Breast epithelium (tissue), 4 donors: ENCODE results near the gene CFDP1. TPM values are rescaled to one million over a fixed set of nuclear protein-coding genes. Genes with fewer than 3 reads are reported as not detected.

Source experiments
- DNase-seq, 2 donors: peaks; one replicate each; pipeline ENCODE4 v3.0.0-alpha.2; 2019; ENCODE audit warnings: low spot score in 2 of 2
- H3K27ac ChIP-seq, 2 donors: fragments of 200-600 bp; sonication (generic) in 1 of 2; one replicate each; pipeline ENCODE4 v1.5.1; 2016 to 2019; ENCODE audit warnings: mild to moderate bottlenecking in 1 of 2
- H3K27me3 ChIP-seq, 2 donors: fragments of 200-600 bp; sonication (generic) in 1 of 2; one replicate each; pipeline versions ENCODE4 v1.5.1 to v1.6.0; 2017 to 2019; ENCODE audit warnings: control low read depth in 1 of 2, mild to moderate bottlenecking in 1 of 2
- H3K36me3 ChIP-seq: fragments of 200-600 bp; one replicate; pipeline ENCODE4 v1.5.1; 2019
- H3K4me1 ChIP-seq, 2 donors: fragments of 200-600 bp; sonication (generic); one replicate each; pipeline ENCODE4 v1.5.1; 2016 to 2019; ENCODE audit warnings: control low read depth in 1 of 2
- H3K4me3 ChIP-seq, 3 donors: fragments of 200-600 bp; sonication (generic); 1 replicate in 2 of 3; 2 replicates in 1 of 3; pipeline ENCODE4 v1.5.1; 2016 to 2019; ENCODE audit warnings: mild to moderate bottlenecking in 3 of 3, moderate library complexity in 2 of 3
- H3K9me3 ChIP-seq, 2 donors: fragments of 200-600 bp; sonication (generic) in 1 of 2; one replicate each; pipeline ENCODE4 v1.5.1; 2016 to 2019; ENCODE audit warnings: control low read depth in 1 of 2
- POLR2A ChIP-seq: fragments of 450-650 bp; IDR thresholded peaks from one replicate; pipeline ENCODE4 v1.6.1; 2016; ENCODE audit warnings: antibody characterized with exemption, mild to moderate bottlenecking, moderate library complexity
- POLR2AphosphoS5 ChIP-seq, 3 donors: sonication (generic); formaldehyde crosslinking; IDR thresholded peaks; one replicate each; pipeline ENCODE4 v1.6.1; 2017; ENCODE audit warnings: antibody characterized with exemption in 3 of 3
- intact Hi-C: fragments of 100-400 bp; cut with DNase I; formaldehyde crosslinking; loops from one replicate; pipeline ENCODE4 v1.15.1; 2023; ENCODE audit warnings: low total_unique reads
- total RNA-seq, 3 donors: library from RNA; depleted of rRNA; stranded (reverse); fragments of >200 nt; gene quantifications; one replicate each; pipeline ENCODE4 v1.1.0, GENCODE V29; 2016
- TF ChIP-seq, protein P1 (sequence below), 3 donors: fragments of 450-650 bp; IDR thresholded peaks; one replicate each; pipeline ENCODE4 v1.5.1; 2016 to 2017; ENCODE audit warnings: antibody characterized with exemption in 3 of 3, mild to moderate bottlenecking in 3 of 3, moderate library complexity in 3 of 3

The CFDP1 gene
- total RNA-seq, 3 donors from 2014 or later, result 55.5 to 81.9 (median 80.9) TPM

DNA sequence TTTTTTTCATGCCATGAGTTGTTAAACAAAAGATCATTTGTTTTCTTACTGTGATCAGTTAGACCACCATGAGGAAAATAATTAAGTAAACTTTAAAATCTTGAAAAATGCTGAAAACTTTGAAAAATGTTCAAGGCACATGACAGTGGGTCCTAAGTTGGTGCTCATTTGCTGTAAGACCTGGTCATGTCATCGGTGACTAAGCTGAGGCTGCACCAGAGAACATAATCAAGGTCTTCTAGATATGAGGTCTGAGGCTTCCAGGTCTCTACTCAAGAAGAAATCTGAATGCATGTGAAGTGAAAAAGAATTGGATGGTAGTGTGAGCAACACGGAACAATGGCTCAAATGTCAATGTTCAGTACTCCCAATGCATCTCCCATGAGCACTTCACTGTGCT lies 87.6 kb downstream of the CFDP1 start:
- Histone ChIP-seq H3K4me3 (no peak overlapping the region), H3K36me3 (no peaks in the 10 kb centered on the region), H3K4me1 (no peaks in the 10 kb centered on the region), H3K27me3 (no peaks in the 10 kb centered on the region), H3K27ac (no peak overlapping the region), H3K9me3 (no peaks in the 10 kb centered on the region)
- no peak for TF ChIP-seq POLR2AphosphoS5 (IDR thresholded peaks at IDR 0.05)
- TF ChIP-seq, protein P1, sequence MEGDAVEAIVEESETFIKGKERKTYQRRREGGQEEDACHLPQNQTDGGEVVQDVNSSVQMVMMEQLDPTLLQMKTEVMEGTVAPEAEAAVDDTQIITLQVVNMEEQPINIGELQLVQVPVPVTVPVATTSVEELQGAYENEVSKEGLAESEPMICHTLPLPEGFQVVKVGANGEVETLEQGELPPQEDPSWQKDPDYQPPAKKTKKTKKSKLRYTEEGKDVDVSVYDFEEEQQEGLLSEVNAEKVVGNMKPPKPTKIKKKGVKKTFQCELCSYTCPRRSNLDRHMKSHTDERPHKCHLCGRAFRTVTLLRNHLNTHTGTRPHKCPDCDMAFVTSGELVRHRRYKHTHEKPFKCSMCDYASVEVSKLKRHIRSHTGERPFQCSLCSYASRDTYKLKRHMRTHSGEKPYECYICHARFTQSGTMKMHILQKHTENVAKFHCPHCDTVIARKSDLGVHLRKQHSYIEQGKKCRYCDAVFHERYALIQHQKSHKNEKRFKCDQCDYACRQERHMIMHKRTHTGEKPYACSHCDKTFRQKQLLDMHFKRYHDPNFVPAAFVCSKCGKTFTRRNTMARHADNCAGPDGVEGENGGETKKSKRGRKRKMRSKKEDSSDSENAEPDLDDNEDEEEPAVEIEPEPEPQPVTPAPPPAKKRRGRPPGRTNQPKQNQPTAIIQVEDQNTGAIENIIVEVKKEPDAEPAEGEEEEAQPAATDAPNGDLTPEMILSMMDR (IDR thresholded peaks at IDR 0.05), result no peak
- no peak for TF ChIP-seq POLR2A
- no peak for DNase-seq
- intact Hi-C loops, result no loop called here

DNA sequence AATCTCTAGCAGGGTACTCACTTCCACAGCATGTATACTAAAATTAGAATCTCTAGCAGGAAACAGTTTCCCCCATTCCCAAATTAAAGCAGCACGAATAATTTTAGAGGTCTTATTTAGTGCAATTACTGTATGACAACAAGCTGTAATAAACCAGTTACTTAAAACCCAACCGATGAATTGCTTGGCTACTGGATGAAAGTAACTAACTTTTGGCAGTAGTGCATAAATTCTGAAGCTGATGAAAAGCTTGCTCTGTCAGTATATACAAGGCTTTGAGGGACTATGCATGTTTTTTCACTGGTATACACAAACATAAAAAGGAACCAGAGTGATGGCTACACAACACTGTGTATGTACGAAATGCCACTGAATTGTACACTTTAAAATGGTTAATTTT lies 89.4 kb downstream of the CFDP1 start:
- intact Hi-C loops, result no loop called here
- Histone ChIP-seq H3K36me3 (no peaks in the 10 kb centered on the region), H3K4me3 (no peak overlapping the region), H3K4me1 (no peaks in the 10 kb centered on the region), H3K27me3 (no peaks in the 10 kb centered on the region), H3K9me3 (no peaks in the 10 kb centered on the region), H3K27ac (peak overlapping the region in 1 of 2 donors; percentile 81)
- no peak for DNase-seq
- TF ChIP-seq, protein P1 (IDR thresholded peaks at IDR 0.05), result no peak
- TF ChIP-seq POLR2AphosphoS5 (IDR thresholded peaks at IDR 0.05) (no peak), POLR2A (no peak)

DNA sequence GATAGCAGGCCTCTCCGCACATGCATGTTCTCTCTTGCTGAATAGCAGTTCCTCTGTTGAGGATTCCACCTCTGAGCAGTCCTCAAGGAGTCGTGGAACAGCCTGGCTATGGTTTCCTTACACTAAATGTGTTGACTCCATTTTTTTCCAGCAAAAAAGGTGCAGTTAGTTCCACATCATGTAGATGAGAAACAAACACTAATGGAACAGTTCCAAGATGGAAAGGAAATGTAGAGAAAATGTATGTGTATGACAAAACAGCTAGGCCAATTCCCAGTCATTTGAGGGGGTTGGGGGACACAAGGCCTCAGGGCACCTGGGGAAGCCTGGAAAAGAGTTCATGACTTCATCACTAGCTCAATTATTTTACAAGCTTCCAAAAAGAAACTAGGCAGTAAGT lies 90.0 kb downstream of the CFDP1 start:
- Histone ChIP-seq H3K4me1 (no peaks in the 10 kb centered on the region), H3K27me3 (no peaks in the 10 kb centered on the region), H3K27ac (peak overlapping the region; percentile 58 to 81), H3K9me3 (no peaks in the 10 kb centered on the region), H3K36me3 (no peaks in the 10 kb centered on the region), H3K4me3 (no peak overlapping the region)
- intact Hi-C loops, result no loop called here
- TF ChIP-seq POLR2AphosphoS5 (IDR thresholded peaks at IDR 0.05), result no peak
- TF ChIP-seq, protein P1 (IDR thresholded peaks at IDR 0.05), result no peak
- no peak for TF ChIP-seq POLR2A
- DNase-seq, result no peak

DNA sequence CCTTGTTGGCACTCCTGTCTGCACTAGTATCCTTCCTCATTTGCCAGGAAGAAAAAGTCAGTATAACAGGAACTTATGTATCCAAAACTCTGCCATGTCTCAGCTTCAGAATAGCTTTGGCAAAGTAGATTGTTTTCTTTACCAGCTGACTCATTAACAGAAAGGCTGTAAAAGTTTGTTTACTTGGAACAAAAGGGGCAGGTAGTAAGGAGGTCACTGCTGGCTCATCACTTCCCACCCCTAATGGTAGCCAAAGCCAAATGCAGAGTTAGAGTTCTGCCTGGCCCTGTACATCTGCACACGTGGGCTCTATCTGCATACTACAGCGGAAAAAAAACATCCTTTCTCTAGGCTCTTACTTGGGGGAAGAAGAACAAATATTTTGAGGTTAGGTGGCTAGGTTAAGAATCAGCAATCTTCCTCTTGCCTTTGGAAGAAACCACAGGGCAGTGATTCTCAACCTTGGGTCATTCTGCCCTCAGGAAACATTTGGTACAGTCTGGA lies 90.9 kb downstream of the CFDP1 start:
- TF ChIP-seq POLR2AphosphoS5 (IDR thresholded peaks at IDR 0.05), result no peak
- TF ChIP-seq, protein P1 (IDR thresholded peaks at IDR 0.05), result no peak
- no peak for TF ChIP-seq POLR2A
- Histone ChIP-seq H3K27me3 (no peaks in the 10 kb centered on the region), H3K27ac (peak overlapping the region; percentile 58 to 81), H3K4me1 (no peaks in the 10 kb centered on the region), H3K4me3 (no peak overlapping the region), H3K36me3 (no peaks in the 10 kb centered on the region), H3K9me3 (no peaks in the 10 kb centered on the region)
- intact Hi-C loops, result no loop called here
- no peak for DNase-seq

DNA sequence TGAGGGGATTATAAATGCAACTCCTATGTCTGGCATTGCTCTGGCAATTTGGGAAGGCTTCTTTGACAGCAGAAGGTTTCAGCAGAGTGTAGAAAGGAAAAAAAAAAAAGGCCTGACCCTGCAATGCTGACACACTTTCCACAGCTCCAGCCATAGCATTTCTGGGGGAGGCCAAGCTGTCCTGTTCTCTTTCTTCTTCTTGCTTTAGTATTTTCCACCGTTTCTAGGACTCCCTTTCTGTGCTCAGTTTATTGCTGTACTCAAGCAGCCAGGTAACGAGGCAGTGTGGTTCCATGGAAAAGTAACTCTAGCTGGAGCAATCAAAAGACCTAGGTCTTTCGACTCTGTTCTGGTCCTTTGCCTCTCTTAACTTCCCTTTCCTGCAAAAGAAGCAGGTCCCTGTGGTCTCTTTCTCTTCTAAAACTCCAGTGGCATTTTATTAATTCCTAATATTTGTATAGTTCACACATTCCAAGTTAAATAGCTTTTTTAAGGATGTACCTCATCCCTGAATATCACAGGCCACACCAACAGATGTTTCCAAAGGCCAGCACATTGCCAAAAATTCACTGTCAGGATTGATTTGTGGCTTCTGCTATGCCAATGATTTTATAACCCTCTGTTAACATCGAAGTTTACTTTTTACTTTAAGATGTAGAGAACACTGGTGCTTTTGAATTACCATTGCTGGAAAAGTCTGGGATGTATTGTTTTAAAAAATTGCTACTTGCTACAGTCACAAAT lies 91.6 kb downstream of the CFDP1 start:
- intact Hi-C loops, result no loop called here
- Histone ChIP-seq H3K4me3 (no peak overlapping the region), H3K36me3 (no peaks in the 10 kb centered on the region), H3K27ac (peak overlapping the region; percentile 58 to 81), H3K4me1 (no peaks in the 10 kb centered on the region), H3K9me3 (no peaks in the 10 kb centered on the region), H3K27me3 (no peaks in the 10 kb centered on the region)
- no peak for DNase-seq
- TF ChIP-seq POLR2AphosphoS5 (IDR thresholded peaks at IDR 0.05), result no peak
- TF ChIP-seq, protein P1 (IDR thresholded peaks at IDR 0.05), result no peak
- no peak for TF ChIP-seq POLR2A
